CD4-positive, CD25-positive, alpha-beta regulatory T cell (primary cell): Measurements from ENCODE around the gene FAM222A. TPM values are rescaled to one million over a fixed set of nuclear protein-coding genes. Genes with fewer than 3 reads are reported as not detected.
"Not testable (repeated sequence)": the region's sequence is repeated elsewhere in the genome, so short reads cannot be mapped to it uniquely, and the experiment has no call there.

Experiments used
- ATAC-seq, 2 donors: fragments of 150-1000 bp; cut with Tn5 transposase; one replicate each; pipeline ENCODE4 v1.10.0; 2021; ENCODE audit warnings: low read depth in 2 of 2, moderate number of reproducible peaks in 2 of 2, moderate library complexity in 1 of 2
- DNase-seq, 3 donors: peaks; one replicate each; pipeline versions ENCODE4 v3.0.0 to v3.0.0-alpha.2; 2012 to 2022; ENCODE audit warnings: mixed read lengths in 1 of 3
- H3K27ac ChIP-seq: one replicate; pipeline ENCODE4 v1.7.0; 2013; ENCODE audit warnings: mild to moderate bottlenecking, low read length; ENCODE audit not compliant: insufficient read depth, poor library complexity, severe bottlenecking
- H3K27me3 ChIP-seq: one replicate; pipeline ENCODE4 v1.7.0; 2013; ENCODE audit warnings: low read length; ENCODE audit not compliant: control insufficient read depth, insufficient read depth
- H3K36me3 ChIP-seq: one replicate; pipeline ENCODE4 v1.7.0; 2013; ENCODE audit warnings: mild to moderate bottlenecking, low read length, moderate library complexity; ENCODE audit not compliant: control insufficient read depth, insufficient read depth
- H3K4me1 ChIP-seq: 2 replicates; pipeline ENCODE4 v1.7.0; 2013; ENCODE audit warnings: mild to moderate bottlenecking, low read length; ENCODE audit not compliant: insufficient read depth, control insufficient read depth, poor library complexity, severe bottlenecking
- H3K4me3 ChIP-seq: one replicate; pipeline ENCODE4 v1.7.0; 2013; ENCODE audit warnings: low read depth, mild to moderate bottlenecking, low read length, moderate library complexity
- H3K9me3 ChIP-seq, 2 experiments: 1 replicate in 1 of 2; 2 replicates in 1 of 2; pipeline ENCODE4 v1.7.0; 2013; ENCODE audit warnings: low read length in 2 of 2, mild to moderate bottlenecking in 1 of 2, moderate library complexity in 1 of 2; ENCODE audit not compliant: control insufficient read depth in 2 of 2
- H3K27ac Mint-ChIP-seq, 3 donors: one replicate each; pipeline ENCODE4 v1.8.0; 2020 to 2022; ENCODE audit warnings: mild to moderate bottlenecking in 3 of 3, mixed read lengths in 3 of 3, moderate library complexity in 2 of 3
- H3K27me3 Mint-ChIP-seq: one replicate; pipeline ENCODE4 v1.8.0; 2022; ENCODE audit warnings: mild to moderate bottlenecking, mixed read lengths
- H3K36me3 Mint-ChIP-seq: one replicate; pipeline ENCODE4 v1.8.0; 2020; ENCODE audit warnings: mixed read lengths
- H3K4me1 Mint-ChIP-seq, 4 donors: one replicate each; pipeline ENCODE4 v1.8.0; 2020 to 2022; ENCODE audit warnings: mixed read lengths in 4 of 4, mild to moderate bottlenecking in 1 of 4
- H3K4me3 Mint-ChIP-seq, 4 donors: one replicate each; pipeline ENCODE4 v1.8.0; 2020 to 2022; ENCODE audit warnings: mild to moderate bottlenecking in 4 of 4, mixed read lengths in 4 of 4, moderate library complexity in 3 of 4
- H3K9me3 Mint-ChIP-seq, 7 donors: one replicate each; pipeline ENCODE4 v1.8.0; 2020 to 2022; ENCODE audit warnings: mixed read lengths in 7 of 7, mild to moderate bottlenecking in 3 of 7, moderate library complexity in 2 of 7
- polyA plus RNA-seq, 4 donors: library from polyadenylated mRNA; unstranded; fragments of 300-500 nt; fragmentation: Illumina TruSeq; gene quantifications; one replicate each; pipeline ENCODE4 v1.2.3, GENCODE V29; 2021
- total RNA-seq: library from RNA; stranded (reverse); gene quantifications from one replicate; pipeline ENCODE4 v1.2.3, GENCODE V29; 2022

The FAM222A gene
- total and polyA plus RNA-seq, 5 donors from 2014 or later = 0.08 to 2.3 TPM; not detected in 3

- not testable (repeated sequence) for H3K4me1 Mint-ChIP-seq, H3K27ac Mint-ChIP-seq, H3K9me3 Mint-ChIP-seq, H3K27me3 ChIP-seq, H3K9me3 ChIP-seq, H3K4me3 ChIP-seq, H3K36me3 Mint-ChIP-seq, DNase-seq, H3K27ac ChIP-seq, ATAC-seq, H3K4me3 Mint-ChIP-seq, H3K36me3 ChIP-seq, H3K4me1 ChIP-seq, H3K27me3 Mint-ChIP-seq
These were observed 19.0 kb upstream of the FAM222A start for GRCh38 chr12:109694629-109695028.

DNA sequence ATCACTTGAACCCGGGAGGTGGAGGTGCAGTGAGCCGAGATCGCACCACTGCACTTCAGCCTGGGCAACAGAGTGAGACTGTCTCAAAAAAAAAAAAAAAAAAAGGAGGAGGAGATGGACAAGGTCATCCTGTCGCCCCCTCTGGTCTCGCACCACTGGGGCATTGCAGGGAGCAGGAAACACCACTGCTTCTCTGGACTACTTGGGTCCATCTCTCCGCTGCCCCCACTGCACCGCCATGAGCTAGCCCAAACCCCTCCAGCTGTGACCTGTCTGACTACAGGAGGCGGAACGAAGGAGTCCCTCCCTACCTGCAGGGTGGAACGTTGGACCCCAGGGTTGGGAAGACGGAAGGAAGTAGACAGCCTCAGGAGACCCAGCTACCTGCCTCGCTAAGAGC lies 18.2 kb upstream of the FAM222A start:
- H3K4me3 ChIP-seq = no peak overlapping the region
- Mint-ChIP-seq H3K27me3 (peaks cover 7% of the 10 kb centered on the region), H3K4me3 (no peak overlapping the region), H3K4me1 (no peaks in the 10 kb centered on the region), H3K27ac (no peak overlapping the region), H3K9me3 (no peaks in the 10 kb centered on the region), H3K36me3 (no peaks in the 10 kb centered on the region)
- H3K27me3 ChIP-seq = peaks cover 2% of the 10 kb centered on the region
- H3K4me1 ChIP-seq = no peaks in the 10 kb centered on the region
- H3K27ac ChIP-seq = no peak overlapping the region
- no peaks in the 10 kb centered on the region for H3K9me3 ChIP-seq
- H3K36me3 ChIP-seq = no peaks in the 10 kb centered on the region
- no peak for ATAC-seq
- no peak for DNase-seq

DNA sequence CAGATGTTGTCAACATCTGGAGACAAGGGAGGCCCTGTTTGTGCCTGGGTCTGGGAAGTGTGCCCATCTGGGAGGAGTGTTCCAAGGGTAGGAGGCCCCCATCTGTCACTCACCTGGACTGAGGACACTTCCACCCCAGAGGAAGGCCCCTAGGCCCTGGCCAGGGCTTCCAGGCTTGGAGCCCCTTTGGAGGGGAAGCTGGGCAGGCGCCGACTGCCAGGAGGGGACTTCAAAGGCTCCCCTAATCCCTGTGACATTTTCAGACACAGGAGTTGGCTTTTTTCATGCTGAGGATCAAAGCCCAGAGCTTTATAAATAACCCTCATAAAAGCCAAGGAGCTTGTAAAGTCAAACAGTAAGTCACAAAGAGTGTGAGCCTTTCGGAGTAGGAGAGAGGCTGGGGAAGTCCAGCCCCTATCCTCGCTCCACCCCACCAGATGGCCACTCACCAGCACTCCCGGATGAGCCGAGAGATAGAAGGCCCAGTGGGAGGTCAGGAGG lies 17.6 kb upstream of the FAM222A start:
- Mint-ChIP-seq H3K27me3 (peaks cover 11% of the 10 kb centered on the region), H3K9me3 (no peaks in the 10 kb centered on the region), H3K27ac (no peak overlapping the region), H3K4me1 (no peaks in the 10 kb centered on the region), H3K36me3 (no peaks in the 10 kb centered on the region), H3K4me3 (no peak overlapping the region)
- H3K27me3 ChIP-seq = peaks cover 2% of the 10 kb centered on the region
- H3K36me3 ChIP-seq = no peaks in the 10 kb centered on the region
- no peak overlapping the region for H3K27ac ChIP-seq
- no peak for DNase-seq
- H3K4me1 ChIP-seq = no peaks in the 10 kb centered on the region
- no peak overlapping the region for H3K4me3 ChIP-seq
- no peak for ATAC-seq
- no peaks in the 10 kb centered on the region for H3K9me3 ChIP-seq

GRCh38 chr12:109696485-109697269 lies 16.9 kb upstream of the FAM222A start:
- Mint-ChIP-seq H3K4me1 (no peaks in the 10 kb centered on the region), H3K4me3 (no peak overlapping the region), H3K36me3 (no peaks in the 10 kb centered on the region), H3K27me3 (peaks cover 11% of the 10 kb centered on the region), H3K27ac (no peak overlapping the region), H3K9me3 (no peaks in the 10 kb centered on the region)
- Histone ChIP-seq H3K27ac (no peak overlapping the region), H3K4me1 (no peaks in the 10 kb centered on the region), H3K27me3 (peaks cover 2% of the 10 kb centered on the region), H3K4me3 (no peak overlapping the region), H3K36me3 (no peaks in the 10 kb centered on the region), H3K9me3 (no peaks in the 10 kb centered on the region)
- DNase-seq (no peak), ATAC-seq (no peak)

GRCh38 chr12:109697270-109697553 lies 16.4 kb upstream of the FAM222A start:
- H3K9me3 ChIP-seq = no peaks in the 10 kb centered on the region
- Mint-ChIP-seq H3K36me3 (no peaks in the 10 kb centered on the region), H3K4me3 (no peak overlapping the region), H3K9me3 (no peaks in the 10 kb centered on the region), H3K27ac (no peak overlapping the region), H3K27me3 (peaks cover 11% of the 10 kb centered on the region), H3K4me1 (no peaks in the 10 kb centered on the region)
- no peak overlapping the region for H3K27ac ChIP-seq
- peaks cover 2% of the 10 kb centered on the region for H3K27me3 ChIP-seq
- H3K4me3 ChIP-seq = no peak overlapping the region
- no peak for ATAC-seq
- no peak for DNase-seq
- no peaks in the 10 kb centered on the region for H3K36me3 ChIP-seq
- H3K4me1 ChIP-seq = no peaks in the 10 kb centered on the region

- Histone ChIP-seq H3K27me3 (no peaks in the 10 kb centered on the region), H3K4me1 (no peaks in the 10 kb centered on the region), H3K36me3 (no peaks in the 10 kb centered on the region), H3K27ac (no peak overlapping the region), H3K4me3 (no peak overlapping the region), H3K9me3 (no peaks in the 10 kb centered on the region)
- no peak for ATAC-seq
- DNase-seq = no peak
- H3K27ac Mint-ChIP-seq = no peak overlapping the region
- H3K4me1 Mint-ChIP-seq = no peaks in the 10 kb centered on the region
- H3K9me3 Mint-ChIP-seq = no peaks in the 10 kb centered on the region
- H3K36me3 Mint-ChIP-seq = no peaks in the 10 kb centered on the region
- no peak overlapping the region for H3K4me3 Mint-ChIP-seq
- peaks cover 11% of the 10 kb centered on the region for H3K27me3 Mint-ChIP-seq
These were observed 15.7 kb upstream of the FAM222A start for GRCh38 chr12:109697877-109698468.

DNA sequence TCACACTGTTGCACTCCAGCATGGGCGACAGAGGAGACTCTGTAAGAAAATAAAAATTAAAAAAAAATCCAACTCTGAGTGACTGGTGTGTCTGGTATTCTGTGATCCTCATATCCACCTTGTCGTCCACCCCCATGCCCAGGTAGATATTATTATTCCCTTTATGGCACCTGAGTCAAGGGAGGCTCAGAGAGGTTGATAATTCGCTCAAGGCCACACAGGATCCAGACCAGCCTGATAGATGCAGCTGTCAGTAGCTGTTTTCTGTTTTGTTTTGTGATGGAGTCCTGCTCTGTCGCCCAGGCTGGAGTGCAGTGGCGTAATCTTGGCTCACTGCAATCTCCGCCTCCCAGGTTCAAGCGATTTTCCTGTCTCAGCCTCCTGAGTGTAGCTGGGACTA lies 14.8 kb upstream of the FAM222A start:
- H3K4me1 ChIP-seq = no peaks in the 10 kb centered on the region
- no peaks in the 10 kb centered on the region for H3K27me3 ChIP-seq
- Mint-ChIP-seq H3K4me3 (no peak overlapping the region), H3K9me3 (no peaks in the 10 kb centered on the region), H3K4me1 (no peaks in the 10 kb centered on the region), H3K27me3 (peaks cover 15% of the 10 kb centered on the region), H3K27ac (no peak overlapping the region), H3K36me3 (no peaks in the 10 kb centered on the region)
- H3K9me3 ChIP-seq = no peaks in the 10 kb centered on the region
- ATAC-seq (no peak), DNase-seq (no peak)
- no peaks in the 10 kb centered on the region for H3K36me3 ChIP-seq
- no peak overlapping the region for H3K27ac ChIP-seq
- H3K4me3 ChIP-seq = no peak overlapping the region

GRCh38 chr12:109701064-109701463 lies 12.6 kb upstream of the FAM222A start:
- Histone ChIP-seq H3K4me3 (no peak overlapping the region), H3K36me3 (no peaks in the 10 kb centered on the region), H3K27me3 (no peaks in the 10 kb centered on the region), H3K4me1 (no peaks in the 10 kb centered on the region), H3K9me3 (no peaks in the 10 kb centered on the region), H3K27ac (no peak overlapping the region)
- Mint-ChIP-seq H3K27ac (no peak overlapping the region), H3K4me1 (no peaks in the 10 kb centered on the region), H3K36me3 (no peaks in the 10 kb centered on the region), H3K27me3 (peaks cover 15% of the 10 kb centered on the region), H3K4me3 (no peak overlapping the region), H3K9me3 (no peaks in the 10 kb centered on the region)
- DNase-seq (no peak), ATAC-seq (no peak)
